GM12878 (cell line): ENCODE measurements around the gene SH2D7. TPM values are rescaled to one million over a fixed set of nuclear protein-coding genes. Genes with fewer than 3 reads are reported as not detected.

ENCODE experiments used
- BCL11A ChIP-seq: IDR thresholded peaks from 2 replicates; pipeline ENCODE4 v1.6.1; 2011; ENCODE audit warnings: low read depth, low read length
- BCL3 ChIP-seq: IDR thresholded peaks from 2 replicates; pipeline ENCODE4 v1.6.1; 2011; ENCODE audit warnings: borderline replicate concordance, low read depth, mild to moderate bottlenecking, moderate library complexity, low read length; ENCODE audit not compliant: insufficient read depth, poor library complexity, severe bottlenecking
- CBX3 ChIP-seq: fragments of 200-600 bp; sonication (generic); IDR thresholded peaks from 2 replicates; pipeline ENCODE4 v1.6.1; 2016; ENCODE audit warnings: low read depth, borderline replicate concordance
- E2F8 ChIP-seq: fragments of 450-650 bp; IDR thresholded peaks from 2 replicates; pipeline ENCODE4 v1.6.1; 2018; ENCODE audit warnings: mild to moderate bottlenecking, low read depth, moderate library complexity; ENCODE audit not compliant: partially characterized antibody
- EGR1 ChIP-seq, 2 experiments: IDR thresholded peaks; 1 replicate in 1 of 2; 2 replicates in 1 of 2; pipeline ENCODE4 v1.6.1; 2011 to 2012; ENCODE audit warnings: low read depth in 2 of 2, low read length in 2 of 2, borderline replicate concordance in 1 of 2, mild to moderate bottlenecking in 1 of 2, moderate library complexity in 1 of 2
- IRF5 ChIP-seq: fragments of 450-650 bp; IDR thresholded peaks from 2 replicates; pipeline ENCODE4 v1.6.1; 2017; ENCODE audit warnings: borderline replicate concordance
- MXI1 ChIP-seq: fragments of 150-350 bp; IDR thresholded peaks from 2 replicates; pipeline ENCODE4 v1.6.1; 2011; ENCODE audit warnings: low read depth, mild to moderate bottlenecking, inconsistent platforms, low read length, improper control_type of control experiment
- NFYB ChIP-seq: IDR thresholded peaks from 2 replicates; pipeline ENCODE4 v1.6.1; 2011; ENCODE audit warnings: low read depth, mild to moderate bottlenecking, low read length, improper control_type of control experiment, moderate library complexity; ENCODE audit not compliant: insufficient read depth
- NKRF ChIP-seq: fragments of 450-650 bp; conservative IDR thresholded peaks from 2 replicates; pipeline ENCODE4 v1.6.1; 2017; ENCODE audit warnings: mild to moderate bottlenecking, moderate library complexity
- NR2C1 ChIP-seq: fragments of 450-650 bp; IDR thresholded peaks from 2 replicates; pipeline ENCODE4 v1.6.1; 2017; ENCODE audit warnings: antibody characterized with exemption, mild to moderate bottlenecking, moderate library complexity
- RBBP5 ChIP-seq: fragments of 200-600 bp; sonication (generic); conservative IDR thresholded peaks from 2 replicates; pipeline ENCODE4 v1.6.1; 2016
- SMAD5 ChIP-seq: IDR thresholded peaks from 2 replicates; pipeline ENCODE4 v1.6.1; 2016; ENCODE audit warnings: antibody characterized with exemption, low read depth
- SMARCA5 ChIP-seq: fragments of 450-650 bp; IDR thresholded peaks from 2 replicates; pipeline ENCODE4 v1.6.1; 2017; ENCODE audit warnings: mild to moderate bottlenecking
- SREBF2 ChIP-seq: IDR thresholded peaks from 2 replicates; pipeline ENCODE4 v1.6.1; 2012; ENCODE audit warnings: mild to moderate bottlenecking, low read length
- SUPT20H ChIP-seq: IDR thresholded peaks from 2 replicates; pipeline ENCODE4 v1.6.1; 2011; ENCODE audit warnings: low read depth, mild to moderate bottlenecking, low read length, moderate library complexity, borderline replicate concordance; ENCODE audit not compliant: control insufficient read depth
- ZBTB11 ChIP-seq: fragments of 450-650 bp; formaldehyde crosslinking; IDR thresholded peaks from 2 replicates; pipeline ENCODE4 v1.5.0; 2022; ENCODE audit warnings: mild to moderate bottlenecking, missing genetic modification characterization
- polyA plus RNA-seq, 11 experiments: library from polyadenylated mRNA; depleted of rRNA in 4 of 11; unstranded in 6 of 11; stranded (reverse) in 5 of 11; fragments of >200 nt; fragmentation: Nextera tagmentation in 4 of 11; fragmentation: Illumina TruSeq in 1 of 11; extraction: Ambion mirVana in 4 of 11; extraction: Trizol in 1 of 11; gene quantifications; 1 replicate in 1 of 11; 2 replicates in 10 of 11; pipeline versions ENCODE4 v1.2.1 to v1.2.3, GENCODE V29; 2011 to 2016; ENCODE audit warnings: inconsistent platforms in 2 of 11, missing spikeins in 2 of 11, low read depth in 1 of 11
- total RNA-seq, 4 experiments: library from RNA; depleted of rRNA in 3 of 4; stranded (reverse); fragments of >200 nt in 3 of 4; fragmentation: Illumina TruSeq in 1 of 4; extraction: Trizol in 1 of 4; gene quantifications; 2 replicates each; pipeline versions ENCODE4 v1.2.1 to v1.2.3, GENCODE V29; 2013 to 2021

SH2D7 gene
- total and polyA plus RNA-seq, 10 of the 15 experiments (the other 5 are each of a cell fraction or from before 2014, with no cell fraction given): 0.04 to 0.06 TPM; not detected in 8

GRCh38 chr15:78065973-78066946 is 26.1 kb upstream of the SH2D7 start (continued):
- TF ChIP-seq SMARCA5 (0 out of 2 replicates have a peak, but pooled peaks have one; percentile 10), MXI1 (no peak), E2F8 (no peak), SUPT20H (no peak), BCL11A (peak; percentile 47; the same call in 1 of the 2 replicates), ZBTB11 (CRISPR knock-in tag) (no peak), CBX3 (no peak), BCL3 (no peak), NKRF (no peak), NR2C1 (no peak), NFYB (0 out of 2 replicates have a peak, but pooled peaks have one; percentile 10), SREBF2 (no peak), SMAD5 (0 out of 2 replicates have a peak, but pooled peaks have one; percentile 39), RBBP5 (no peak), IRF5 (no peak), EGR1 (IDR thresholded peaks at IDR 0.05; ENCODE audit: borderline replicate concordance in 1 of 2, low read depth in 2 of 2, low read length in 2 of 2) (no peak)
